Measurements from ENCODE around the gene NFIB.

NFIB gene

DNA sequence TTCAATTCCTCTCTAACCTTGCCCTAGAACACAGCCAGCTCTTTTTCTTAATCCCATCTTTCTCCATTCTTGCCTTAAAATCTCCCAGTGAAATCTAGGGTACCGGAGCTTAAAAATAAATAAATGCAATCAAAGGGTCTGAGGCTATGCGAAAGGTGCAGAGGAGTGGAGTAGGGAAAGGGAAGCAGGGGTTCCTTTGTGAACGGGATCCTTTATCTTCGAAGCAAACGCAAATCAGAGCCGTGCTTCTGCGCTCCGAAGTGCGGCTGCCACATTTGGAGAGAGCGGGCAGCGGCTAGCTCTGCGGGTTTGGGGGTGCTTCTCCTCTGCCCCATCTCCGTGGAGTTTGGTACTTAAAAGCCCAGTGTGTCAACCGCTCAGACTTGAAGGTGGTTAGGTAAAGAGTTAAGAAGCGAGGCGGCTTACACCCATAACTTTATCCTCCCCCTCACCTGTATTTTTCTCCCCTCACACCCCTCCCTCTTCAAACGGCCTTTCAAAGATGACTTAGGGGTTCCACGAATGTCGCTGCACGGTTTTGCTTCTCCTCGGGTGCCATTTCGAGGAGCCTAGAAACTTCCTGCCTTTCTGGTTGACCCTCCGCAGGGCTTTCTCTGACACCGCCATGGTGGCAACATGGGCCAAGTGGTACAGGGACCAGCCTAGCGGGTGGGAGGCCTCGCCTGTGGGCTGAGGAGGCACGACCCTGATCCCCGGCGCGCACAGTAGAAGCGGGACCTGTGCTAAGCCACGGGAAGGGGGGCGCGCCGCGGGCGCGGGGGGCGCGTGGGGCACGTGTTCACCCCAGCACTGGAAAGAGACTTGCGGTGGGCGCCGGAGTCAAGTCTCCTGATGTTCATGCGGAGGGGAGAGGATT, 31.7 kb upstream of the NFIB start:
- no peak for TF ChIP-seq CTCF (conservative IDR thresholded peaks at IDR 0.05; ENCODE audit: low read depth, low read length)
- H3K4me3 ChIP-seq (ENCODE audit: low read depth, low read length) = no peak overlapping the region
- no peak for DNase-seq (ENCODE audit: low read depth)

DNA sequence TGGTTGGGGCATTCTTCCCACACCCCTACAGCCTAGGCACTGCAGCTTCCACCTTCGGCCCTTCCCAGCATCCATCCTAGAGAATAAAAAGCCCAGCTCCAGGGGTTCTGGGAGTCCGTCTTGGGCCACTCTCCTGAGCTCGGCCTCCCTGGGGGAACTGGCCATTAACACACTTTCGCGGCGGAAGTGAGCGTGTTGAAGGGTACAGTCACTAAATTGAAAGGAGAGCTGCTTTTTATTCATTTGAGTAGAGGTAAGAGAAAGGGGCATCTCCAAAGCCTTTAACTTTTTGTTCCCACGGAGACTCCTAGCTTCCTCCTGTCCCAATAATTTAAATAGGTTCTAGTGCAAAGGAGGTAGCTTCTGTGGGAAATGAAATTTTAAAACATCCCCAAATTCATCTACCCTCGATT, 31.0 kb upstream of the NFIB start:
- TF ChIP-seq CTCF (conservative IDR thresholded peaks at IDR 0.05; ENCODE audit: low read depth, low read length) = no peak
- DNase-seq (ENCODE audit: low read depth) = no peak
- no peak overlapping the region for H3K4me3 ChIP-seq (ENCODE audit: low read depth, low read length)

- no peak for DNase-seq (ENCODE audit: low read depth)
- no peak overlapping the region for H3K4me3 ChIP-seq (ENCODE audit: low read depth, low read length)
Measured at GRCh38 chr9:14344053-14344524, 30.1 kb upstream of the NFIB start.

DNA sequence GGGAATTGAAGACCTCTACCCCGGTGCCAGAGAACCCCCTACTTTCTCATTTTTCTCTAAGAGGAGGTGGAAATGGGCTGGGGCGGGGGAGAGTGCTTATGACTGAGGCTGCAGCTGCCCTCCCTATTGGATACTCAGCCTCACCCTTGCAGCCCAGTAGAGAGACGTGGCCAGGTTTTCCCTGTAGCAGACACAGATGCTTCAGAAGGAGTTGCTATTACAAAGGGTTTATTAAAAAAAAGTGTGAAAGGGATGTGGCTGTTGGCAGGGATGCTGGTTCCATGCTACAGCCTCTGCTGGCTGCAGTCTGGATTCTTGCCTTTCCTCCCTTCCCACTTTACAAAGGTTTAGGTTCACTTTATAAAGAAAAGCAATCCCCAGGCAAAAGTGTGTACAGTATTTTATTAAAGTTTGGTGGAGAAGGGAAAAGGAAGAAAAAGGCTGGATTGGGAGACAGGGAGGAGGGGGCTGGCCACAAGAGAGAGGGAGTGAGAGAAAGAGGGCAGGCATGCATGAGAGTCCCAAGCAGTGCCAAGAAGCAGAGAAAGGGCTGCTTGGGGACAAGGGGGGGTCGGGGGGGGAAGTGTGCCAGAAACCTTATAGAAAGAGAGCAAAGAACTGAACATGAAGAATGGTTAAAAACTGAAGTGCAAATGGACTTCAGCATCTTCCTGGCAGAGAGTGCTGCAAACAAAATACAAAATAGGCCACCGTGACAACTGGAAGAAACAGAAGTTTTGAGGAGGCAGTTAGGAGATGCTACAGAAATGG, 29.5 kb upstream of the NFIB start:
- TF ChIP-seq CTCF (conservative IDR thresholded peaks at IDR 0.05; ENCODE audit: low read depth, low read length) = no peak
- no peak overlapping the region for H3K4me3 ChIP-seq (ENCODE audit: low read depth, low read length)
- DNase-seq (ENCODE audit: low read depth) = no peak

More at GRCh38 chr9:14344053-14344524, 30.1 kb upstream of the NFIB start:
- TF ChIP-seq CTCF (conservative IDR thresholded peaks at IDR 0.05; ENCODE audit: low read depth, low read length) = no peak

GRCh38 chr9:14342736-14343135, 28.8 kb upstream of the NFIB start:
- no peak overlapping the region for H3K4me3 ChIP-seq (ENCODE audit: low read depth, low read length)
- no peak for TF ChIP-seq CTCF (conservative IDR thresholded peaks at IDR 0.05; ENCODE audit: low read depth, low read length)
- DNase-seq (ENCODE audit: low read depth) = no peak

- no peak for DNase-seq (ENCODE audit: low read depth)
- TF ChIP-seq CTCF (conservative IDR thresholded peaks at IDR 0.05; ENCODE audit: low read depth, low read length) = no peak
- no peak overlapping the region for H3K4me3 ChIP-seq (ENCODE audit: low read depth, low read length)
Measured at GRCh38 chr9:14341437-14342122, 27.6 kb upstream of the NFIB start.

Measured in choroid plexus epithelial cell (primary cell).